22Rv1 (cell line): ENCODE data around the gene MMP17.

Experiments
- H3K27ac ChIP-seq: fragments of 450-650 bp; 2 replicates; pipeline ENCODE4 v1.5.1; 2017
- CTCF ChIP-seq: fragments of 450-650 bp; IDR thresholded peaks from 2 replicates; pipeline ENCODE4 v1.5.1; 2017; ENCODE audit warnings: mild to moderate bottlenecking
- ZFX ChIP-seq: fragments of 450-650 bp; IDR thresholded peaks from 2 replicates; pipeline ENCODE4 v1.6.1; 2017; ENCODE audit warnings: antibody characterized with exemption, borderline replicate concordance

Gene MMP17

GRCh38 chr12:131795064-131795463 is 33.1 kb upstream of the MMP17 start:
- TF ChIP-seq ZFX (no peak), CTCF (no peak)

GRCh38 chr12:131795690-131796410 is 32.3 kb upstream of the MMP17 start:
- TF ChIP-seq ZFX, result no peak
- no peak for TF ChIP-seq CTCF
- H3K27ac ChIP-seq, result no peak overlapping the region

More at GRCh38 chr12:131795064-131795463, 33.1 kb upstream of the MMP17 start:
- H3K27ac ChIP-seq, result no peak overlapping the region

- no peak overlapping the region for H3K27ac ChIP-seq
Observed at GRCh38 chr12:131796411-131796736, 31.8 kb upstream of the MMP17 start.

GRCh38 chr12:131796754-131797587 is 31.2 kb upstream of the MMP17 start:
- TF ChIP-seq CTCF, result no peak
- no peak for TF ChIP-seq ZFX
- H3K27ac ChIP-seq, result no peak overlapping the region

More at GRCh38 chr12:131796411-131796736, 31.8 kb upstream of the MMP17 start:
- TF ChIP-seq ZFX (no peak), CTCF (no peak)

- H3K27ac ChIP-seq, result no peak overlapping the region
Observed at GRCh38 chr12:131797588-131797934, 30.6 kb upstream of the MMP17 start.

GRCh38 chr12:131799195-131799594 is 29.0 kb upstream of the MMP17 start:
- TF ChIP-seq ZFX (no peak), CTCF (no peak)
- no peak overlapping the region for H3K27ac ChIP-seq

More at GRCh38 chr12:131797588-131797934, 30.6 kb upstream of the MMP17 start:
- no peak for TF ChIP-seq CTCF
- TF ChIP-seq ZFX, result no peak

GRCh38 chr12:131799828-131800593 is 28.2 kb upstream of the MMP17 start:
- TF ChIP-seq CTCF, result no peak
- H3K27ac ChIP-seq, result no peak overlapping the region
